ENCODE measurements around the gene SHROOM1. TPM values are rescaled to one million over a fixed set of nuclear protein-coding genes. Genes with fewer than 3 reads are reported as not detected.

The SHROOM1 gene
- total RNA-seq, 1 experiment from 2014 or later, result 13.5 TPM

DNA sequence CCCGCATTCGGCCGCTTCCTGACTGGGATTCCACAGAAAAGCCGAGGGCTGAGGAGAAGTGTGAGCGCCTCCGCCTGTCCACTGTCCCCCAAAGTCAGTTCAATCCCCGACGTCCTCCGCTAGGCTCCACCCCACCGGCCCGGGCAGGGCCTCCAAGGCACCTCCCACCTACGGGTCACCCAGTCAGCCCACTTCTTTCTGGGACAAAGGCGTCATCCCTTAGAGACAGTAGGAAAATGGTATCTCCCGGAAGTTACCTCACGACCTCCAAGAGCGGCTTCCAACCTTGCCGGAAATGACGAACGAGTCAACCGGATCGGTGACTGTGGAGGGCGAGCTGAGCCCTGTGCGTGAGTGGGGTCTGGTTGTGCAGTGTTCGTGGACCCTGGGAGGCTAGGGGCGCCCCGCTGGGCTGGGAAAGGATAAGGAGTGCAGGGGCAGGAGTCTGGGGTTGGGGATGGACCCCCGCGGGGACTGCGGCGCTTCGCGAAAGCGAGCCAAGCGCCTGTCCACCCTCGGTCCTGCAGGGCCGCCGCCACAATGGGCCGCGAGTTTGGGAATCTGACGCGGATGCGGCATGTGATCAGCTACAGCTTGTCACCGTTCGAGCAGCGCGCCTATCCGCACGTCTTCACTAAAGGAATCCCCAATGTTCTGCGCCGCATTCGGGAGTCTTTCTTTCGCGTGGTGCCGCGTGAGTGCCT, 36.0 kb upstream of the SHROOM1 start, which contains the start of the genes GDF9 and UQCRQ:
GDF9 (minus strand) TSS at position 128 of the 704 bp plus-strand sequence. CDS start 1,936 bp downstream, outside the sequence.
UQCRQ (plus strand) TSS at position 301 of the 704 bp plus-strand sequence; CDS start at position 541, 240 bp downstream.
- peak within 1 kb of the TSS; percentile 94 for H3K27ac ChIP-seq (ENCODE audit: low read length)
- H3K4me3 ChIP-seq (ENCODE audit: low read depth in 2 of 2, low read length in 2 of 2), result peak within 1 kb of the TSS; percentile 82 to 95
- H3K4me1 ChIP-seq (ENCODE audit: control insufficient read depth, insufficient read depth, low read length), result peaks cover 17% of the 10 kb centered on the region
- DNase-seq (ENCODE audit: low read depth, low spot score), result peak; percentile 98
- no TSS peak for BruUV-seq (replicated peaks)
- no peaks in the 10 kb centered on the region for H3K27me3 ChIP-seq (ENCODE audit: control insufficient read depth, insufficient read depth, low read length)
- ChIA-PET CTCF (interaction anchor here (0.5 to 0.7 kb wide), 3 partner anchors 27 to 366 kb away, joined by 3 read pairs; no protein-coding TSS in a partner anchor), POLR2A (interaction anchor here (0.6 to 1.1 kb wide), 2 partner anchors 9 to 95 kb away, joined by 3 to 4 read pairs; no protein-coding TSS in a partner anchor)
- ATAC-seq, result peak; percentile 99
- peaks cover 12% of the 10 kb centered on the region for H3K36me3 ChIP-seq (ENCODE audit: control insufficient read depth, insufficient read depth, low read length)
- in situ Hi-C loops (cut with HindIII; ENCODE audit: low pct_unique_long_range_greater_than_20kb, low sequenced_read_pairs), result no loop called here
- TF ChIP-seq, protein P1, sequence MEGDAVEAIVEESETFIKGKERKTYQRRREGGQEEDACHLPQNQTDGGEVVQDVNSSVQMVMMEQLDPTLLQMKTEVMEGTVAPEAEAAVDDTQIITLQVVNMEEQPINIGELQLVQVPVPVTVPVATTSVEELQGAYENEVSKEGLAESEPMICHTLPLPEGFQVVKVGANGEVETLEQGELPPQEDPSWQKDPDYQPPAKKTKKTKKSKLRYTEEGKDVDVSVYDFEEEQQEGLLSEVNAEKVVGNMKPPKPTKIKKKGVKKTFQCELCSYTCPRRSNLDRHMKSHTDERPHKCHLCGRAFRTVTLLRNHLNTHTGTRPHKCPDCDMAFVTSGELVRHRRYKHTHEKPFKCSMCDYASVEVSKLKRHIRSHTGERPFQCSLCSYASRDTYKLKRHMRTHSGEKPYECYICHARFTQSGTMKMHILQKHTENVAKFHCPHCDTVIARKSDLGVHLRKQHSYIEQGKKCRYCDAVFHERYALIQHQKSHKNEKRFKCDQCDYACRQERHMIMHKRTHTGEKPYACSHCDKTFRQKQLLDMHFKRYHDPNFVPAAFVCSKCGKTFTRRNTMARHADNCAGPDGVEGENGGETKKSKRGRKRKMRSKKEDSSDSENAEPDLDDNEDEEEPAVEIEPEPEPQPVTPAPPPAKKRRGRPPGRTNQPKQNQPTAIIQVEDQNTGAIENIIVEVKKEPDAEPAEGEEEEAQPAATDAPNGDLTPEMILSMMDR (IDR thresholded peaks at IDR 0.05), result peak; percentile 37
- TF ChIP-seq TCF7L2 (IDR thresholded peaks at IDR 0.05; ENCODE audit: low read depth, low read length) (no peak), SIN3A (IDR thresholded peaks at IDR 0.05; ENCODE audit: borderline replicate concordance, insufficient read depth, low read depth, low read length) (peak; percentile 88; the same call in 1 of the 2 replicates), POLR2AphosphoS5 (IDR thresholded peaks at IDR 0.05; ENCODE audit: low read depth, low read length) (peak; percentile 96)
- TF ChIP-seq, protein P2, sequence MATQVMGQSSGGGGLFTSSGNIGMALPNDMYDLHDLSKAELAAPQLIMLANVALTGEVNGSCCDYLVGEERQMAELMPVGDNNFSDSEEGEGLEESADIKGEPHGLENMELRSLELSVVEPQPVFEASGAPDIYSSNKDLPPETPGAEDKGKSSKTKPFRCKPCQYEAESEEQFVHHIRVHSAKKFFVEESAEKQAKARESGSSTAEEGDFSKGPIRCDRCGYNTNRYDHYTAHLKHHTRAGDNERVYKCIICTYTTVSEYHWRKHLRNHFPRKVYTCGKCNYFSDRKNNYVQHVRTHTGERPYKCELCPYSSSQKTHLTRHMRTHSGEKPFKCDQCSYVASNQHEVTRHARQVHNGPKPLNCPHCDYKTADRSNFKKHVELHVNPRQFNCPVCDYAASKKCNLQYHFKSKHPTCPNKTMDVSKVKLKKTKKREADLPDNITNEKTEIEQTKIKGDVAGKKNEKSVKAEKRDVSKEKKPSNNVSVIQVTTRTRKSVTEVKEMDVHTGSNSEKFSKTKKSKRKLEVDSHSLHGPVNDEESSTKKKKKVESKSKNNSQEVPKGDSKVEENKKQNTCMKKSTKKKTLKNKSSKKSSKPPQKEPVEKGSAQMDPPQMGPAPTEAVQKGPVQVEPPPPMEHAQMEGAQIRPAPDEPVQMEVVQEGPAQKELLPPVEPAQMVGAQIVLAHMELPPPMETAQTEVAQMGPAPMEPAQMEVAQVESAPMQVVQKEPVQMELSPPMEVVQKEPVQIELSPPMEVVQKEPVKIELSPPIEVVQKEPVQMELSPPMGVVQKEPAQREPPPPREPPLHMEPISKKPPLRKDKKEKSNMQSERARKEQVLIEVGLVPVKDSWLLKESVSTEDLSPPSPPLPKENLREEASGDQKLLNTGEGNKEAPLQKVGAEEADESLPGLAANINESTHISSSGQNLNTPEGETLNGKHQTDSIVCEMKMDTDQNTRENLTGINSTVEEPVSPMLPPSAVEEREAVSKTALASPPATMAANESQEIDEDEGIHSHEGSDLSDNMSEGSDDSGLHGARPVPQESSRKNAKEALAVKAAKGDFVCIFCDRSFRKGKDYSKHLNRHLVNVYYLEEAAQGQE (IDR thresholded peaks at IDR 0.05; ENCODE audit: insufficient read depth in 1 of 2, low read depth in 2 of 2, low read length in 1 of 2), result 0 out of 4 replicates have a peak, but pooled peaks of 1 of the 2 experiments have one; percentile 20
- intact Hi-C loops (cut with micrococcal nuclease; ENCODE audit: unreplicated experiment), result no loop called here
- H3K9me3 ChIP-seq (ENCODE audit: control insufficient read depth, insufficient read depth, low read depth, low read length), result no peaks in the 10 kb centered on the region

DNA sequence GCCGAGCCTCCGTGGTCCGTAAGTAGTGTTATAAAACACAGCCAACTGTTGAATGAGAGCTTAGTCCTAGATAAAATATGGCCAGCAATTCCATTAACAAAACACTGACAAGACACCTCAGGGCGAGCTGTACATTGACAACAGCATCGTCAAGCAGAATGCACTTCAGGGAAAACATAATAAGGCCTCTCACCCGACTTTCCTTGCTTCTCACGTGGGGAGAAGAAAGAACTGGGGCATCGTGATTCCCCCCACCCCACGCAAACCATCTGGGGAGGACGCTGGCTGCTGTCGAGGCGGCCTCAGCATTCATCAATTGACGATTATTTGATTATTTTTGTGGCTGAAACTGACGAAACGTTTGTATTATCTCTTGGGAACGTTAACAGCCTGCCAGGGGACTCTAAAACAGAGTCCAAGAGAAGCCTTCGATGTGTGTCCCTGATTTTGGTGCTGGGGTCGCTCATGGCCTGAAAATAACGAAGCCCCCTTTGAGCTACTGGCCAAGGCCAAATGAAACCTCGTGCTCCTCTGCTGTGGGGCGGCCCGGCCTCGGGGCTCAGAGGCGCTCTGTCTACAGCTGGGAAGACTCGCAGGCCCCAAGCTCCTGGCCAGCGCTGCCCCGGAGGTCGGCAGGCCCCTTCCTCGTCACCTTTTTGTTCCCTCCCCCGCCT, 35.4 kb upstream of the SHROOM1 start:
- ATAC-seq, result peak; percentile 72
- DNase-seq (ENCODE audit: low read depth, low spot score), result no peak
- Histone ChIP-seq H3K9me3 (ENCODE audit: control insufficient read depth, insufficient read depth, low read depth, low read length) (no peaks in the 10 kb centered on the region), H3K36me3 (ENCODE audit: control insufficient read depth, insufficient read depth, low read length) (peaks cover 12% of the 10 kb centered on the region), H3K4me3 (ENCODE audit: low read depth in 2 of 2, low read length in 2 of 2) (peak overlapping the region; percentile 82 to 95), H3K4me1 (ENCODE audit: control insufficient read depth, insufficient read depth, low read length) (peaks cover 17% of the 10 kb centered on the region), H3K27ac (ENCODE audit: low read length) (peak overlapping the region; percentile 94), H3K27me3 (ENCODE audit: control insufficient read depth, insufficient read depth, low read length) (no peaks in the 10 kb centered on the region)
- intact Hi-C loops (cut with micrococcal nuclease; ENCODE audit: unreplicated experiment), result no loop called here
- TF ChIP-seq, protein P2 (IDR thresholded peaks at IDR 0.05; ENCODE audit: insufficient read depth in 1 of 2, low read depth in 2 of 2, low read length in 1 of 2), result no peak
- TF ChIP-seq, protein P1 (IDR thresholded peaks at IDR 0.05), result no peak
- TF ChIP-seq SIN3A (IDR thresholded peaks at IDR 0.05; ENCODE audit: borderline replicate concordance, insufficient read depth, low read depth, low read length) (no peak), POLR2AphosphoS5 (IDR thresholded peaks at IDR 0.05; ENCODE audit: low read depth, low read length) (no peak), TCF7L2 (IDR thresholded peaks at IDR 0.05; ENCODE audit: low read depth, low read length) (no peak)
- ChIA-PET POLR2A (interaction anchor here (0.6 to 1.1 kb wide), 2 partner anchors 9 to 96 kb away, joined by 3 to 4 read pairs; no protein-coding TSS in a partner anchor), CTCF (interaction anchor here (0.5 kb wide), 1 partner anchor 178 kb away, joined by 3 read pairs; no protein-coding TSS in a partner anchor)
- in situ Hi-C loops (cut with HindIII; ENCODE audit: low pct_unique_long_range_greater_than_20kb, low sequenced_read_pairs), result no loop called here
- BruUV-seq (replicated peaks), result TSS peak; percentile 89
